ENCODE data around the gene GNAO1.

DNA sequence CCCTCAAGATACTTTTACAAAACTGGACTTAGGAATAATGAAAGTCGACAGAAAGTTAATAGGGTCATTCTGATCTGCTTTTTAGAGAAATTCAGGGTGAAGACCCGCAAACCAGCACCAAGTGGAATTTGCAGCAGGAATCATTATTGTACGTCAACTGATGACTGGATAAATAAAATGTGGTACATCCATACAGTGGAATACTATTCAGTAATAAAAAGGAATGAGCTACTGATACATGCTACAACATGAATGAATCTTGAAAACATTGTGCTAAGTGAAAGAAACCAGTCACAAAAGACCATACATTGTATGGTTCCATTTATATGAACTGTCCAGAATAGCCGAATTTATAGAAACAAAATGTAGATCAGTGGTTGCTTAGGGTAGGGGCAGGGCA, 83.1 kb downstream of the GNAO1 start:
- TF ChIP-seq CTCF (conservative IDR thresholded peaks at IDR 0.05 in 1 of 2, IDR thresholded peaks at IDR 0.05 in 1 of 2; ENCODE audit: extremely low read depth in 1 of 2, insufficient read depth in 1 of 2, low read depth in 1 of 2, low read length in 2 of 2) = no peak
- no peak for TF ChIP-seq EZH2 (IDR thresholded peaks at IDR 0.05; ENCODE audit: borderline replicate concordance, low read length)
